Vagina (tissue), 2 donors: ENCODE measurements around the gene GNB1L. TPM values are rescaled to one million over a fixed set of nuclear protein-coding genes. Genes with fewer than 3 reads are reported as not detected.

ENCODE experiments used
- DNase-seq, 2 donors: peaks; one replicate each; pipeline ENCODE4 v3.0.0-alpha.2; 2017; ENCODE audit errors: extremely low spot score in 2 of 2
- H3K27ac ChIP-seq: fragments of 200-600 bp; sonication (generic); one replicate; pipeline ENCODE4 v1.5.1; 2019
- H3K27me3 ChIP-seq: fragments of 200-600 bp; sonication (generic); one replicate; pipeline ENCODE4 v1.5.1; 2019
- H3K36me3 ChIP-seq, 2 donors: fragments of 200-600 bp; sonication (generic); one replicate each; pipeline ENCODE4 v1.5.1; 2017 to 2019
- H3K4me1 ChIP-seq: fragments of 200-600 bp; sonication (generic); one replicate; pipeline ENCODE4 v1.5.1; 2019
- H3K4me3 ChIP-seq, 2 donors: fragments of 200-600 bp; sonication (generic); 1 replicate in 1 of 2; 2 replicates in 1 of 2; pipeline ENCODE4 v1.5.1; 2016 to 2019
- H3K9me3 ChIP-seq: fragments of 200-600 bp; sonication (generic); one replicate; pipeline ENCODE4 v1.5.1; 2019
- POLR2A ChIP-seq, 2 donors: fragments of 450-650 bp; IDR thresholded peaks; one replicate each; pipeline ENCODE4 v1.6.1; 2017; ENCODE audit warnings: antibody characterized with exemption in 2 of 2, mild to moderate bottlenecking in 2 of 2, moderate library complexity in 2 of 2
- POLR2AphosphoS5 ChIP-seq, 2 donors: sonication (generic); formaldehyde crosslinking; IDR thresholded peaks; one replicate each; pipeline ENCODE4 v1.9.0; 2017; ENCODE audit warnings: antibody characterized with exemption in 2 of 2, mild to moderate bottlenecking in 2 of 2, low read depth in 1 of 2; ENCODE audit not compliant: insufficient read depth in 1 of 2
- intact Hi-C: fragments of 100-400 bp; cut with DNase I; formaldehyde crosslinking; loops from one replicate; pipeline ENCODE4 v1.15.1; 2023
- total RNA-seq: library from RNA; depleted of rRNA; stranded (reverse); fragments of >200 nt; gene quantifications from one replicate; pipeline ENCODE4 v1.2.3, GENCODE V29; 2016
- TF ChIP-seq, protein P1 (sequence below), 3 experiments: fragments of 450-650 bp in 2 of 3; fragments of 200-600 bp in 1 of 3; sonication (generic) in 1 of 3; IDR thresholded peaks; one replicate each; pipeline ENCODE4 v1.5.1; 2017 to 2019; ENCODE audit warnings: antibody characterized with exemption in 3 of 3, mild to moderate bottlenecking in 2 of 3, moderate library complexity in 2 of 3

GNB1L gene
- total RNA-seq, 1 donor from 2014 or later: 14.0 TPM

- no peaks in the 10 kb centered on the region for H3K4me1 ChIP-seq
- no peak for DNase-seq
- H3K9me3 ChIP-seq: no peaks in the 10 kb centered on the region
- no peaks in the 10 kb centered on the region for H3K27me3 ChIP-seq
- intact Hi-C loops: no loop called here
- H3K4me3 ChIP-seq: no peak overlapping the region
- no peak overlapping the region for H3K27ac ChIP-seq
- no peaks in the 10 kb centered on the region for H3K36me3 ChIP-seq
- TF ChIP-seq, protein P1, sequence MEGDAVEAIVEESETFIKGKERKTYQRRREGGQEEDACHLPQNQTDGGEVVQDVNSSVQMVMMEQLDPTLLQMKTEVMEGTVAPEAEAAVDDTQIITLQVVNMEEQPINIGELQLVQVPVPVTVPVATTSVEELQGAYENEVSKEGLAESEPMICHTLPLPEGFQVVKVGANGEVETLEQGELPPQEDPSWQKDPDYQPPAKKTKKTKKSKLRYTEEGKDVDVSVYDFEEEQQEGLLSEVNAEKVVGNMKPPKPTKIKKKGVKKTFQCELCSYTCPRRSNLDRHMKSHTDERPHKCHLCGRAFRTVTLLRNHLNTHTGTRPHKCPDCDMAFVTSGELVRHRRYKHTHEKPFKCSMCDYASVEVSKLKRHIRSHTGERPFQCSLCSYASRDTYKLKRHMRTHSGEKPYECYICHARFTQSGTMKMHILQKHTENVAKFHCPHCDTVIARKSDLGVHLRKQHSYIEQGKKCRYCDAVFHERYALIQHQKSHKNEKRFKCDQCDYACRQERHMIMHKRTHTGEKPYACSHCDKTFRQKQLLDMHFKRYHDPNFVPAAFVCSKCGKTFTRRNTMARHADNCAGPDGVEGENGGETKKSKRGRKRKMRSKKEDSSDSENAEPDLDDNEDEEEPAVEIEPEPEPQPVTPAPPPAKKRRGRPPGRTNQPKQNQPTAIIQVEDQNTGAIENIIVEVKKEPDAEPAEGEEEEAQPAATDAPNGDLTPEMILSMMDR (IDR thresholded peaks at IDR 0.05): no peak
Measured at GRCh38 chr22:19789828-19790227, 64.8 kb downstream of the GNB1L start.

DNA sequence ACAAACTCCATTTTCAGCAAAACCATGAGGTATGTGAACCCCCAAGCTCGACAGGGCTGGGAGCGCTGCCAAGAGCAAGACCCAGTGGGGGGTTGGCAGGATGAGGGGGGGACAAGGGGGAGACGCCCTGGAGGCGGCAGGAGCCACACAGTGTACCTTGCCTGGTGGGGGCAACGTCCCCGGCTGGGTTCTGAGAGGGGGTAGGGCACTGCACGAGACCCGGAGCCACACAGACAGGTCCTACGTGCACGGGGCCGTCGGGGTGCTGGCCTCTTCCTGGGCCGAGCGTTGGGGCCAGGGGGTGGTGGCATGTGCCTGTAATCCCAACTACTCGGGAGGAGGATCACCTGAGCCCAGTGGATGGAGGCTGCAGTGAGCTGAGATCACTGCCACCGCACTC is 65.3 kb downstream of the GNB1L start:
- no peak for TF ChIP-seq POLR2A (IDR thresholded peaks at IDR 0.05)
- TF ChIP-seq, protein P1 (IDR thresholded peaks at IDR 0.05): no peak
- no peak for TF ChIP-seq POLR2AphosphoS5 (IDR thresholded peaks at IDR 0.05; ENCODE audit: insufficient read depth in 1 of 2, low read depth in 1 of 2)
- H3K9me3 ChIP-seq: no peaks in the 10 kb centered on the region
- no peaks in the 10 kb centered on the region for H3K36me3 ChIP-seq
- no peaks in the 10 kb centered on the region for H3K4me1 ChIP-seq
- intact Hi-C loops: no loop called here
- no peaks in the 10 kb centered on the region for H3K27me3 ChIP-seq
- no peak overlapping the region for H3K27ac ChIP-seq
- DNase-seq: no peak
- no peak overlapping the region for H3K4me3 ChIP-seq

- Histone ChIP-seq H3K4me1 (no peaks in the 10 kb centered on the region), H3K9me3 (no peaks in the 10 kb centered on the region), H3K27ac (no peak overlapping the region), H3K27me3 (no peaks in the 10 kb centered on the region), H3K4me3 (no peak overlapping the region), H3K36me3 (no peaks in the 10 kb centered on the region)
- no peak for TF ChIP-seq POLR2AphosphoS5 (IDR thresholded peaks at IDR 0.05; ENCODE audit: insufficient read depth in 1 of 2, low read depth in 1 of 2)
- TF ChIP-seq POLR2A (IDR thresholded peaks at IDR 0.05): no peak
- TF ChIP-seq, protein P1 (IDR thresholded peaks at IDR 0.05): no peak
- intact Hi-C loops: no loop called here
- no peak for DNase-seq
Measured at GRCh38 chr22:19788661-19789225, 65.9 kb downstream of the GNB1L start.

DNA sequence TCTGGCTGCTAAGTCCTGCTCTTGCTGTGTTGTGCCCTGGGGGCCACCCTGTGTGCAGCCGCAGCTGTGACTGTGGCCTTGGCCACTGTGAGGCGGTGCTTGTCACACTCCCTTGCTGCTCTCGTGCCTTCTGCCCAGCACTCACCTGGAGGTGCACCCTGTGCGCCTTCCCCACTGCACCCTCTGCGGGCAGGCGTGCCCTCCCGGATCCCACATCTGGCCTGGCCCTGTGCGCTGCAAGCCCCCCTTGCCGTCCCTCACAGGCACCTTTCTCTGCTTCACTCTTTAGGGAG is 66.9 kb downstream of the GNB1L start:
- H3K27ac ChIP-seq: no peak overlapping the region
- H3K4me1 ChIP-seq: no peaks in the 10 kb centered on the region
- TF ChIP-seq POLR2A (IDR thresholded peaks at IDR 0.05): no peak
- TF ChIP-seq, protein P1 (IDR thresholded peaks at IDR 0.05): no peak
- TF ChIP-seq POLR2AphosphoS5 (IDR thresholded peaks at IDR 0.05; ENCODE audit: insufficient read depth in 1 of 2, low read depth in 1 of 2): no peak
- H3K9me3 ChIP-seq: no peaks in the 10 kb centered on the region
- intact Hi-C loops: no loop called here
- no peak overlapping the region for H3K4me3 ChIP-seq
- DNase-seq: no peak
- H3K36me3 ChIP-seq: no peaks in the 10 kb centered on the region
- H3K27me3 ChIP-seq: no peaks in the 10 kb centered on the region

- intact Hi-C loops: no loop called here
- TF ChIP-seq POLR2AphosphoS5 (IDR thresholded peaks at IDR 0.05; ENCODE audit: insufficient read depth in 1 of 2, low read depth in 1 of 2): no peak
- no peak overlapping the region for H3K4me3 ChIP-seq
- H3K36me3 ChIP-seq: no peaks in the 10 kb centered on the region
- no peaks in the 10 kb centered on the region for H3K9me3 ChIP-seq
- DNase-seq: no peak
- no peaks in the 10 kb centered on the region for H3K27me3 ChIP-seq
- H3K4me1 ChIP-seq: no peaks in the 10 kb centered on the region
- H3K27ac ChIP-seq: no peak overlapping the region
Measured at GRCh38 chr22:19786959-19787848, 67.5 kb downstream of the GNB1L start.
